K562 (cell line): Measurements from ENCODE around the gene HRH3. TPM values are rescaled to one million over a fixed set of nuclear protein-coding genes. Genes with fewer than 3 reads are reported as not detected.

ENCODE experiments used
- ATAC-seq: fragments of 200-7000 bp; cut with Tn5 transposase; 3 replicates; pipeline ENCODE4 v1.9.1; 2020; ENCODE audit warnings: moderate library complexity
- BruUV-seq: library from RNA; stranded (reverse); fragments of 400-500 nt; replicated peaks from 2 replicates; lab custom pipeline; 2021; lab: Mats Ljungman, UMichigan
- CTCF ChIA-PET: fragments of 300-600 bp; formaldehyde crosslinking; extraction: SDS; loops from one replicate; lab custom pipeline; 2021; ENCODE audit warnings: low intra/inter-chr PET ratio; lab: Yijun Ruan, JAX
- POLR2A ChIA-PET: fragments of 300-600, 350-650 bp; sonication (Branson Sonifier 250); formaldehyde crosslinking; extraction: SDS; loops from one replicate; lab custom pipeline; 2021; ENCODE audit warnings: antibody characterized with exemption, inconsistent platforms; lab: Yijun Ruan, JAX
- DNase-seq, 4 experiments: peaks; one replicate each; pipeline versions ENCODE4 v3.0.0 to v3.0.0-alpha.2; 2011 to 2018; ENCODE audit warnings: low spot score in 3 of 4, mixed read lengths in 3 of 4; ENCODE audit errors: extremely low read depth in 1 of 4
- FAIRE-seq: peaks from 2 replicates; lab custom pipeline; 2011; peaks lifted over from hg19 to GRCh38; lab: Jason Lieb, UNC
- H2AFZ ChIP-seq: 2 replicates; pipeline ENCODE4 v1.6.0; 2011; ENCODE audit warnings: low read depth, low read length, control low read depth, inconsistent platforms
- H3K27ac ChIP-seq: fragments of 200-600 bp; 3 replicates; pipeline ENCODE4 v1.8.0; 2011; ENCODE audit warnings: low read depth, mild to moderate bottlenecking, control low read depth, inconsistent platforms, low read length, moderate library complexity, mixed read lengths; ENCODE audit errors: extremely low read depth
- H3K27me3 ChIP-seq, 2 experiments: fragments of 300-600 bp in 1 of 2; 2 replicates in 1 of 2; 3 replicates in 1 of 2; pipeline versions ENCODE4 v1.6.0 to v1.8.0; 2011; ENCODE audit warnings: inconsistent platforms in 2 of 2, low read length in 2 of 2, mild to moderate bottlenecking in 1 of 2, mixed read lengths in 1 of 2, moderate library complexity in 1 of 2; ENCODE audit not compliant: control insufficient read depth in 2 of 2, insufficient read depth in 2 of 2
- H3K36me3 ChIP-seq: fragments of 300-600 bp; 3 replicates; pipeline ENCODE4 v1.8.0; 2011; ENCODE audit warnings: mild to moderate bottlenecking, low read length, inconsistent platforms; ENCODE audit not compliant: control insufficient read depth, insufficient read depth
- H3K4me1 ChIP-seq, 2 experiments: fragments of 200-600 bp in 1 of 2; replicated peaks in 1 of 2; 2 replicates in 1 of 2; 3 replicates in 1 of 2; pipeline versions ENCODE4 v1.5.1 to v1.8.0; 2011; ENCODE audit warnings: inconsistent platforms in 2 of 2, low read length in 2 of 2, mild to moderate bottlenecking in 1 of 2, mixed read lengths in 1 of 2, moderate library complexity in 1 of 2; ENCODE audit not compliant: control insufficient read depth in 2 of 2, insufficient read depth in 2 of 2
- H3K4me2 ChIP-seq: 2 replicates; pipeline ENCODE4 v1.6.1; 2011; ENCODE audit warnings: low read length, control low read depth, inconsistent platforms, mixed read lengths; ENCODE audit not compliant: insufficient read depth
- H3K4me3 ChIP-seq: fragments of 200-600 bp; sonication (generic), shearing (Covaris generic); 2 replicates; pipeline ENCODE4 v1.5.1; 2016; ENCODE audit warnings: control low read depth, inconsistent platforms
- H3K79me2 ChIP-seq: fragments of 200-600 bp; 3 replicates; pipeline ENCODE4 v1.8.0; 2011; ENCODE audit warnings: low read length, inconsistent platforms; ENCODE audit not compliant: control insufficient read depth, insufficient read depth
- H3K9ac ChIP-seq, 2 experiments: 2 replicates each; pipeline versions ENCODE4 v1.6.0 to v1.6.1; 2011; ENCODE audit warnings: low read depth in 2 of 2, low read length in 2 of 2, control low read depth in 1 of 2, inconsistent platforms in 1 of 2, mild to moderate bottlenecking in 1 of 2, mixed read lengths in 1 of 2; ENCODE audit not compliant: insufficient read depth in 1 of 2
- H3K9me1 ChIP-seq: one replicate; pipeline ENCODE4 v1.6.0; 2011; ENCODE audit warnings: inconsistent platforms, mild to moderate bottlenecking, low read length, moderate library complexity; ENCODE audit not compliant: control insufficient read depth, insufficient read depth
- H3K9me3 ChIP-seq: replicated peaks from 2 replicates; pipeline ENCODE4 v1.5.1; 2011; ENCODE audit warnings: low read depth, low read length, inconsistent platforms; ENCODE audit not compliant: control insufficient read depth, insufficient read depth
- H4K20me1 ChIP-seq: replicated peaks from 2 replicates; pipeline ENCODE4 v1.6.1; 2011; ENCODE audit warnings: low read length, inconsistent platforms, mixed read lengths; ENCODE audit not compliant: control insufficient read depth, insufficient read depth
- BMI1 ChIP-seq: fragments of 150-350 bp; IDR thresholded peaks from 2 replicates; pipeline ENCODE4 v1.6.1; 2014; ENCODE audit warnings: low read length
- ELF1 ChIP-seq: fragments of 200-800 bp; sonication (Bioruptor generic); IDR thresholded peaks from 2 replicates; pipeline ENCODE4 v1.6.1; 2016; ENCODE audit warnings: missing genetic modification characterization, missing compliant biosample characterization
- KAT2B ChIP-seq: IDR thresholded peaks from one replicate; pipeline ENCODE4 v1.6.1; 2012; ENCODE audit warnings: low read depth, mild to moderate bottlenecking, control low read depth, inconsistent platforms, low read length, moderate library complexity
- KDM1A ChIP-seq, 2 experiments: fragments of 450-650 bp; IDR thresholded peaks; 2 replicates each; pipeline ENCODE4 v1.6.1; 2016; ENCODE audit warnings: mild to moderate bottlenecking in 2 of 2
- MTA1 ChIP-seq: fragments of 450-650 bp; IDR thresholded peaks from 2 replicates; pipeline ENCODE4 v1.6.1; 2017; ENCODE audit warnings: borderline replicate concordance
- MYBL2 ChIP-seq, 2 experiments: fragments of 450-650 bp in 1 of 2; sonication (generic) in 1 of 2; formaldehyde crosslinking in 1 of 2; IDR thresholded peaks; 2 replicates each; pipeline versions ENCODE4 v1.6.1 to v1.8.1; 2017 to 2022; ENCODE audit warnings: borderline replicate concordance in 1 of 2, inconsistent platforms in 1 of 2, low read depth in 1 of 2, mild to moderate bottlenecking in 1 of 2, missing genetic modification reagents in 1 of 2, moderate library complexity in 1 of 2
- PCBP1 ChIP-seq: fragments of 200-400 bp; formaldehyde crosslinking; IDR thresholded peaks from 2 replicates; pipeline ENCODE4 v1.6.1; 2018; ENCODE audit warnings: mild to moderate bottlenecking, low read depth, low read length; ENCODE audit not compliant: poor library complexity, severe bottlenecking
- POLR2A ChIP-seq: fragments of 450-650 bp; conservative IDR thresholded peaks from 2 replicates; pipeline ENCODE4 v1.6.1; 2016
- RUNX1 ChIP-seq: sonication (generic); IDR thresholded peaks from 2 replicates; pipeline ENCODE4 v1.6.1; 2016; ENCODE audit warnings: antibody characterized with exemption, low read depth
- ZNF274 ChIP-seq: IDR thresholded peaks from 2 replicates; pipeline ENCODE4 v1.6.1; 2011; ENCODE audit warnings: low read depth, mild to moderate bottlenecking, low read length, moderate library complexity, borderline replicate concordance
- ZNF384 ChIP-seq: IDR thresholded peaks from 2 replicates; pipeline ENCODE4 v1.6.1; 2012; ENCODE audit warnings: low read depth, low read length, improper control_type of control experiment
- ZNF444 ChIP-seq: fragments of 250-450 bp; sonication (Bioruptor Pico); IDR thresholded peaks from 2 replicates; pipeline ENCODE4 v1.4.0; 2020; ENCODE audit warnings: mild to moderate bottlenecking, moderate library complexity
- WGBS: fragments of 100-300 bp; shearing (Covaris generic); methylation state at CpG from one replicate; pipeline ENCODE4 v1.1.6; 2016; ENCODE audit warnings: low coverage, mixed read lengths; ENCODE audit not compliant: insufficient coverage; ENCODE audit errors: missing lambda C conversion rate; 5-methylcytosine and 5-hydroxymethylcytosine counted together
- in situ Hi-C: fragments of 300-500 bp; cut with MboI; formaldehyde crosslinking; loops from 4 replicates; pipeline ENCODE4 v1.15.0; 2018; ENCODE audit warnings: inconsistent platforms, mixed read lengths
- intact Hi-C: fragments of 100-400 bp; cut with micrococcal nuclease; formaldehyde crosslinking; loops from 2 replicates; pipeline ENCODE4 v1.14.2; 2022
- polyA plus RNA-seq, 8 experiments: library from polyadenylated mRNA; depleted of rRNA in 4 of 8; stranded (reverse) in 5 of 8; unstranded in 3 of 8; fragments of >200 nt; fragmentation: Nextera tagmentation in 2 of 8; fragmentation: Illumina TruSeq in 1 of 8; extraction: Ambion mirVana in 2 of 8; extraction: Trizol in 1 of 8; gene quantifications; 2 replicates each; pipeline versions ENCODE4 v1.2.1 to v1.2.3, GENCODE V29; 2011 to 2014; ENCODE audit warnings: inconsistent platforms in 1 of 8, missing spikeins in 1 of 8
- total RNA-seq, 7 experiments: library from RNA; depleted of rRNA in 6 of 7; stranded (reverse); fragments of >200 nt in 6 of 7; fragmentation: Illumina TruSeq in 2 of 7; extraction: Trizol in 2 of 7; gene quantifications; 2 replicates each; pipeline versions ENCODE4 v1.2.1 to v1.2.3, GENCODE V29; 2011 to 2021; ENCODE audit warnings: low replicate concordance in 1 of 7
- TF ChIP-seq, protein P1 (sequence below): sonication (generic); formaldehyde crosslinking; IDR thresholded peaks from 2 replicates; pipeline ENCODE4 v1.8.1; 2023; ENCODE audit warnings: mild to moderate bottlenecking, missing genetic modification reagents
- TF ChIP-seq, protein P2 (sequence below): sonication (generic); formaldehyde crosslinking; IDR thresholded peaks from 2 replicates; pipeline ENCODE4 v1.8.0; 2023; ENCODE audit warnings: mild to moderate bottlenecking, missing genetic modification reagents
- TF ChIP-seq, protein P3 (sequence below): fragments of 450-650 bp; conservative IDR thresholded peaks from 2 replicates; pipeline ENCODE4 v1.6.1; 2016; ENCODE audit warnings: missing genetic modification characterization, low read depth, mild to moderate bottlenecking, control low read depth, missing compliant biosample characterization

HRH3 gene
- total and polyA plus RNA-seq, 9 of the 15 experiments (the other 6 are each of a cell fraction or from before 2014, with no cell fraction given) = not detected

DNA sequence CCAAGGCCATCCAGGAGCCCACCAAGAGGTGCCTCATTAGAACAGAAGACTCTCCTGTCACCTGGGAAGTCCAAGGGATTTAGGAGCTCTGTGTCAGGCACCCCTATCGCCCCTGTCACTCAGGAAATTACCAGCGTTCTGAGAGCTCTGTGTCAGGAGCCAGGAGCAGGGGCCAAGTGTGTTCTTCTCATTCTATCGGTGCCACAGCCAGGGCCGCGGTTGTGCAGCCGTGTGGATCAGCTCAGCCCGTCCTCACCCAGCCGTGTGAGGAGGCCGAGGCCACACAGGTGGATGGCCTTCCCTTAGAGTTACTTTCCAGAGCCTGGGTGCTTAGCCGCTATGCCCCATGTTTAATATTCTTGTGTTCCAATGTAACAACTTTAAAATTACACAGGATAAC lies 27.4 kb downstream of the HRH3 start (continued):
- TF ChIP-seq BMI1 (no peak), ZNF444 (CRISPR knock-in tag) (no peak), MYBL2 (IDR thresholded peaks at IDR 0.05; ENCODE audit: low read depth) (no peak), MYBL2 (CRISPR knock-in tag; IDR thresholded peaks at IDR 0.05; ENCODE audit: borderline replicate concordance) (no peak), ELF1 (tag) (no peak), ZNF384 (no peak), RUNX1 (no peak), KAT2B (no peak), POLR2A (no peak), KDM1A (IDR thresholded peaks at IDR 0.05) (no peak)
- TF ChIP-seq, protein P1, sequence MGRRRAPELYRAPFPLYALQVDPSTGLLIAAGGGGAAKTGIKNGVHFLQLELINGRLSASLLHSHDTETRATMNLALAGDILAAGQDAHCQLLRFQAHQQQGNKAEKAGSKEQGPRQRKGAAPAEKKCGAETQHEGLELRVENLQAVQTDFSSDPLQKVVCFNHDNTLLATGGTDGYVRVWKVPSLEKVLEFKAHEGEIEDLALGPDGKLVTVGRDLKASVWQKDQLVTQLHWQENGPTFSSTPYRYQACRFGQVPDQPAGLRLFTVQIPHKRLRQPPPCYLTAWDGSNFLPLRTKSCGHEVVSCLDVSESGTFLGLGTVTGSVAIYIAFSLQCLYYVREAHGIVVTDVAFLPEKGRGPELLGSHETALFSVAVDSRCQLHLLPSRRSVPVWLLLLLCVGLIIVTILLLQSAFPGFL (CRISPR knock-in tag) = no peak

DNA sequence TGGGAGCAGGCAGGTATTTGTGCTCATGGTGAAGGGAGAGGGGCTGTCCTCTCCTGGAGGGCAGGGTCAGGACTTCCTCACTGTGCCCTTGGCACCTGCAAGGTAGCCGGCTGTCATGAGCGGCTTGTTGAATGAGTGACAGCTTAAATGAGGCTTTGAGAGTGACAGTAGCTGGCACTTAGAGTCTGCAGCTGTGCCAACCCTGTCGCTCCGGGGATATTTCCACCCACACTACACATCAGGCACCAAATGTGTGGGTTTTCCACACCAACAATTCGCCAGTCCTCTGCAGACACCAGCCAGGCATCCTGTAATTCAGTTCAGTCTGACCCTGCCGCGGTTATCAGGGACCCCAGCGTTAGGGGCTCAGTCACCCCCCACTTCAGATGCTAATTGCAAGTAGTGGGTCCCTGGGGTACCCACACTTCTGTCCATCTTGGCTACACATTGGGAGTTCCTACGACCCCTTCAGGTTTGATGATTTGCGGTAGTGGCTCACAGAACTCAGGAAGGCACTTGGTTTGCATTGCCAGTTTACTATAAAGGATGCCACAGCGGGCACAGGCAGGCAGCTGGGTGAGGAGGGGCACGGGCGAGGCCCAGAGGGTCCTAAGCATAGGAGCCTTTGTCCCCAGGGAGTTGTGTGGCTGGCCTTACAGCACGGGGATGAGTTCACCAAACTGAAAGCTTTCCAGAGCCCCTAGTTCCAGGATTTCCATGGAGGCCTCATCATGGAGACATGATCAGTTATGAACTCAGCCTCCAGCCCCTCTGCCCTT lies 28.1 kb downstream of the HRH3 start:
- H3K79me2 ChIP-seq = peaks cover 45% of the 10 kb centered on the region
- H3K4me3 ChIP-seq = no peak overlapping the region
- WGBS = 94% methylated on average over 14 of the region's 14 CpGs
- BruUV-seq = no TSS peak
- FAIRE-seq (no peak), DNase-seq (no peak), ATAC-seq (no peak)
- H3K27ac ChIP-seq = no peak overlapping the region
- peaks cover 75% of the 10 kb centered on the region; the same call in 2 of the 3 replicates for H3K36me3 ChIP-seq
- H3K9me3 ChIP-seq = no peaks in the 10 kb centered on the region
- peaks cover 6 to 12% of the 10 kb centered on the region in 2 experiments; a peak in 3 of 5 replicates for H3K4me1 ChIP-seq
- intact Hi-C loops (no loop called here), in situ Hi-C loops (no loop called here)
- CTCF ChIA-PET = no interaction called here
- H3K9ac ChIP-seq = no peak overlapping the region
- POLR2A ChIA-PET = no interaction called here
- no peaks in the 10 kb centered on the region for H3K27me3 ChIP-seq
- H3K4me2 ChIP-seq = no peak overlapping the region
- H3K9me1 ChIP-seq = no peaks in the 10 kb centered on the region
- no peak overlapping the region for H2AFZ ChIP-seq
- H4K20me1 ChIP-seq = peaks cover 14% of the 10 kb centered on the region
- no peak for TF ChIP-seq MTA1
- TF ChIP-seq, protein P2, sequence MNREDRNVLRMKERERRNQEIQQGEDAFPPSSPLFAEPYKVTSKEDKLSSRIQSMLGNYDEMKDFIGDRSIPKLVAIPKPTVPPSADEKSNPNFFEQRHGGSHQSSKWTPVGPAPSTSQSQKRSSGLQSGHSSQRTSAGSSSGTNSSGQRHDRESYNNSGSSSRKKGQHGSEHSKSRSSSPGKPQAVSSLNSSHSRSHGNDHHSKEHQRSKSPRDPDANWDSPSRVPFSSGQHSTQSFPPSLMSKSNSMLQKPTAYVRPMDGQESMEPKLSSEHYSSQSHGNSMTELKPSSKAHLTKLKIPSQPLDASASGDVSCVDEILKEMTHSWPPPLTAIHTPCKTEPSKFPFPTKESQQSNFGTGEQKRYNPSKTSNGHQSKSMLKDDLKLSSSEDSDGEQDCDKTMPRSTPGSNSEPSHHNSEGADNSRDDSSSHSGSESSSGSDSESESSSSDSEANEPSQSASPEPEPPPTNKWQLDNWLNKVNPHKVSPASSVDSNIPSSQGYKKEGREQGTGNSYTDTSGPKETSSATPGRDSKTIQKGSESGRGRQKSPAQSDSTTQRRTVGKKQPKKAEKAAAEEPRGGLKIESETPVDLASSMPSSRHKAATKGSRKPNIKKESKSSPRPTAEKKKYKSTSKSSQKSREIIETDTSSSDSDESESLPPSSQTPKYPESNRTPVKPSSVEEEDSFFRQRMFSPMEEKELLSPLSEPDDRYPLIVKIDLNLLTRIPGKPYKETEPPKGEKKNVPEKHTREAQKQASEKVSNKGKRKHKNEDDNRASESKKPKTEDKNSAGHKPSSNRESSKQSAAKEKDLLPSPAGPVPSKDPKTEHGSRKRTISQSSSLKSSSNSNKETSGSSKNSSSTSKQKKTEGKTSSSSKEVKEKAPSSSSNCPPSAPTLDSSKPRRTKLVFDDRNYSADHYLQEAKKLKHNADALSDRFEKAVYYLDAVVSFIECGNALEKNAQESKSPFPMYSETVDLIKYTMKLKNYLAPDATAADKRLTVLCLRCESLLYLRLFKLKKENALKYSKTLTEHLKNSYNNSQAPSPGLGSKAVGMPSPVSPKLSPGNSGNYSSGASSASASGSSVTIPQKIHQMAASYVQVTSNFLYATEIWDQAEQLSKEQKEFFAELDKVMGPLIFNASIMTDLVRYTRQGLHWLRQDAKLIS (CRISPR knock-in tag) = no peak
- TF ChIP-seq ZNF274 = no peak
- no peak for TF ChIP-seq PCBP1
- TF ChIP-seq, protein P3, sequence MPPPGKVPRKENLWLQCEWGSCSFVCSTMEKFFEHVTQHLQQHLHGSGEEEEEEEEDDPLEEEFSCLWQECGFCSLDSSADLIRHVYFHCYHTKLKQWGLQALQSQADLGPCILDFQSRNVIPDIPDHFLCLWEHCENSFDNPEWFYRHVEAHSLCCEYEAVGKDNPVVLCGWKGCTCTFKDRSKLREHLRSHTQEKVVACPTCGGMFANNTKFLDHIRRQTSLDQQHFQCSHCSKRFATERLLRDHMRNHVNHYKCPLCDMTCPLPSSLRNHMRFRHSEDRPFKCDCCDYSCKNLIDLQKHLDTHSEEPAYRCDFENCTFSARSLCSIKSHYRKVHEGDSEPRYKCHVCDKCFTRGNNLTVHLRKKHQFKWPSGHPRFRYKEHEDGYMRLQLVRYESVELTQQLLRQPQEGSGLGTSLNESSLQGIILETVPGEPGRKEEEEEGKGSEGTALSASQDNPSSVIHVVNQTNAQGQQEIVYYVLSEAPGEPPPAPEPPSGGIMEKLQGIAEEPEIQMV (tag) = no peak
